GM12872 (cell line): ENCODE measurements around the gene GJB6.

ENCODE experiments used
- TF ChIP-seq, protein P1 (sequence below): IDR thresholded peaks from 3 replicates; pipeline ENCODE4 v1.5.1; 2011; ENCODE audit warnings: low read depth, mild to moderate bottlenecking, low read length, moderate library complexity; ENCODE audit not compliant: insufficient read depth

The GJB6 gene

DNA sequence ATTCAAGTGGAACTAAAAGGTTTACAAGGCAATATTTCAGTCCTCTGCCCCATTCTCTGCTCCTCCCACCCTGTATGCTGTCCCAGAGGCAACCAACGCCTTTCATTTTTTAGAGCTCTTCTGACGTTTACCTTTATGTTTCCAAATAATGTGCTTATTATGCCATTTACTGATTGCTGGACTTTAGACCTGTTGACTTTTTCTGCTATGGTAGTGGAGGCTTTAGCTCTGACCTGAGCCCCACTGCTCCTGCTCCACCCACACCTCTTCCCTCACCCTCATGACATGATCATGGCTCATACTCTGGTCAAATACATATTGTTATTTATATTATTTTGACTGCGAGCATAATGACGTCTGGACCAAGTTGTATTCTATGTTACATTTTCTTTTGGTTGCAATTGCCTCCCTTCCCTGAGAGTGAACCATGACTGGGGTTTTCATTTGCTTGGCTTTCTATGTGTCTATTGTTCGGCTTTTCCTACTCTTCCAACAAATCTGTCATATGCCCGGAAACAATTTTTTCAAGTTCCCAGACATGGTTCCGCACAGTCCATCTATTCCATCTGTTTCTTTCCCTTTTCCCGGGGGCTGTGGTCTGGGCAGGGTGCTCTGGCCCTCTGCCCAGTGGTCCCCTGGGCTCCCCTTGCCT lies 31.4 kb upstream of the GJB6 start:
- TF ChIP-seq, protein P1, sequence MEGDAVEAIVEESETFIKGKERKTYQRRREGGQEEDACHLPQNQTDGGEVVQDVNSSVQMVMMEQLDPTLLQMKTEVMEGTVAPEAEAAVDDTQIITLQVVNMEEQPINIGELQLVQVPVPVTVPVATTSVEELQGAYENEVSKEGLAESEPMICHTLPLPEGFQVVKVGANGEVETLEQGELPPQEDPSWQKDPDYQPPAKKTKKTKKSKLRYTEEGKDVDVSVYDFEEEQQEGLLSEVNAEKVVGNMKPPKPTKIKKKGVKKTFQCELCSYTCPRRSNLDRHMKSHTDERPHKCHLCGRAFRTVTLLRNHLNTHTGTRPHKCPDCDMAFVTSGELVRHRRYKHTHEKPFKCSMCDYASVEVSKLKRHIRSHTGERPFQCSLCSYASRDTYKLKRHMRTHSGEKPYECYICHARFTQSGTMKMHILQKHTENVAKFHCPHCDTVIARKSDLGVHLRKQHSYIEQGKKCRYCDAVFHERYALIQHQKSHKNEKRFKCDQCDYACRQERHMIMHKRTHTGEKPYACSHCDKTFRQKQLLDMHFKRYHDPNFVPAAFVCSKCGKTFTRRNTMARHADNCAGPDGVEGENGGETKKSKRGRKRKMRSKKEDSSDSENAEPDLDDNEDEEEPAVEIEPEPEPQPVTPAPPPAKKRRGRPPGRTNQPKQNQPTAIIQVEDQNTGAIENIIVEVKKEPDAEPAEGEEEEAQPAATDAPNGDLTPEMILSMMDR, result no peak

DNA sequence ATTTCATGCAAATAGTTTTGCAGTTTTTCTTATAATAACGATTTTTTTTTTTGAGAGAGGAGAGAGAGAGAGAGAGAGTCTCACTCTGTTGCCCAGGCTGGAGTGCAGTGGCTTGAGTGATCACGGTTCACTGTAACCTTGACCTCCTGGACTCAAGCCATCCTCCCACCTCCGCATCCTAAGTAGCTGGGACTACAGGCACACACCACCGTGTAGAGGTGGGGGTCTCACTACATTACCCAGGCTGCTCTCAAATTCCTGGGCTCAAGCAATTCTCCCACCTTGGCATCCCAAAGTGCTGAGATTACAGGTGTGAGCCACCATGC lies 26.8 kb upstream of the GJB6 start:
- TF ChIP-seq, protein P1, result no peak

- TF ChIP-seq, protein P1, result no peak
Measured at GRCh38 chr13:20258208-20258962, 26.3 kb upstream of the GJB6 start.

- TF ChIP-seq, protein P1, result no peak
Measured at GRCh38 chr13:20254076-20254475, 22.0 kb upstream of the GJB6 start.

- TF ChIP-seq, protein P1, result no peak
Measured at GRCh38 chr13:20249913-20250312, 17.8 kb upstream of the GJB6 start.

- TF ChIP-seq, protein P1, result no peak
Measured at GRCh38 chr13:20247963-20248362, 15.8 kb upstream of the GJB6 start.

DNA sequence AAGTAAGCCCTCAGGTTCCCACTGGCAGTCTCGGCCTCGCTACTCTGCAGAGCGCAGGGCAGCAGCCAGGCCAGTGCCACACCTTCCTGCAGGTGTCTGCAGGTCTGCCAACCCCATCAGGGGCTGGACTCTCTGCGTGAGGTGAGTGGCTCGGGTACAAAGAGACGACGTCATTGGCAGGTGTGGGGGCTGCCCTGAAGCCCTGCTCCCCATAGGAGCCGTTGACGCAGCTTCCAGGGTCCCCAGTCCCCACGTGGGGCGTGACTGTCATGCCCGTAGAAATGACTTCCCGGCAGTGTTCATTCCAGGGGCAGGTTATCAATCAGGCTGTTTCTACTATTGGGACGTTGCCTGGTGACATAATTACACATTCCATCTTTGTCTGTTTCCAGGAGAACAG lies 15.3 kb upstream of the GJB6 start:
- TF ChIP-seq, protein P1, result no peak
